AG09309 (cell line): ENCODE results near the gene GZMH.

Experiments
- DNase-seq: peaks from one replicate; pipeline ENCODE4 v3.0.0-alpha.2; 2010; ENCODE audit warnings: low read depth
- H3K4me3 ChIP-seq: 2 replicates; pipeline ENCODE4 v1.5.1; 2011; ENCODE audit warnings: mild to moderate bottlenecking, low read depth, low read length, moderate library complexity; ENCODE audit not compliant: control insufficient read depth
- CTCF ChIP-seq: IDR thresholded peaks from 2 replicates; pipeline ENCODE4 v1.5.1; 2011; ENCODE audit warnings: mild to moderate bottlenecking, low read depth, low read length, inconsistent platforms; ENCODE audit not compliant: insufficient read depth, control insufficient read depth; ENCODE audit errors: missing control alignments

GZMH gene

GRCh38 chr14:24613241-24613640 lies 3.8 kb upstream of the GZMH start:
- no peak for DNase-seq
- TF ChIP-seq CTCF: no peak
- no peak overlapping the region for H3K4me3 ChIP-seq

- TF ChIP-seq CTCF: no peak
- no peak overlapping the region for H3K4me3 ChIP-seq
- DNase-seq: no peak
Measured at GRCh38 chr14:24612196-24612595, 2.7 kb upstream of the GZMH start.

GRCh38 chr14:24607635-24608514 lies 1.6 kb downstream of the GZMH start:
- no peak overlapping the region for H3K4me3 ChIP-seq
- no peak for TF ChIP-seq CTCF
- DNase-seq: no peak

- no peak for DNase-seq
- TF ChIP-seq CTCF: no peak
- no peak overlapping the region for H3K4me3 ChIP-seq
Measured at GRCh38 chr14:24607081-24607480, 2.4 kb downstream of the GZMH start.

- TF ChIP-seq CTCF: no peak
- H3K4me3 ChIP-seq: no peak overlapping the region
- DNase-seq: no peak
Measured at GRCh38 chr14:24606297-24606696, 3.2 kb downstream of the GZMH start.

GRCh38 chr14:24605435-24606190 lies 3.9 kb downstream of the GZMH start:
- H3K4me3 ChIP-seq: no peak overlapping the region
- peak; percentile 56 for TF ChIP-seq CTCF
- no peak for DNase-seq
